ENCODE data around the gene HTT.
"Not testable (repeated sequence)": the region's sequence is repeated elsewhere in the genome, so short reads cannot be mapped to it uniquely, and the experiment has no call there.

HTT gene

DNA sequence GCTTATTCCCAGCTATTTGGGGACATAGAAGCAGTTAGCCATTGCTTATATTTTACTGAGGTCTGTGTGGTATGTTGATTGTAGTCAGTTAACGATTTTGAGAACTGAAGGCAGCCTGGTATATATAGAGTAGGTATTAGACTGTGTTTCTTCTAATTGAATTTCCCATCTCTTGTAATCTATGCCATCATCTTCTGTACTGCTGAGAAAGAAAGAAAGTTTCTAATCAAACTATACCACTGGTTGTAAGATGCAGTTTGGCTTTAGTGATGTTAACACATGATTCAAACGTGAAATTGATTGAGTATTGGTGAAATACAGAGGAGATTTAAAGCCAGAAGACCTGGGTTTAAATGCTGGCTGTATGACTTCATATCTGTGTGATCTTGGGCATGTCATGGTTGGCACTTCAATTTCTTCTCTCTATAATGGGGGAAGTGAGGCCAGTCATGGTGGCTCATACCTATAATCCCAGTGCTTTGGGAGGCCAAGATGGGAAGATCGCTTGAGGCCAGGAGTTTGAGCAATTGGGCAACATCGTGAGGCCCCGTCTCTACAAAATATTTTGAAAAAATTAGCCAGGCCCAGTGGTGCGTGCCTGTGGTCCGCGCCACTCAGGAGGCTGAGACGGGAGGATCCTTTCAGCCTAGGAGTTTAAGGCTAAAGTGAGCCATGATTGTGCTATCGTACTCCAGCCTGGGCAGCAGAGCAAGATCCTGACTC lies 11.6 kb downstream of the HTT start:
- no peak for DNase-seq

DNA sequence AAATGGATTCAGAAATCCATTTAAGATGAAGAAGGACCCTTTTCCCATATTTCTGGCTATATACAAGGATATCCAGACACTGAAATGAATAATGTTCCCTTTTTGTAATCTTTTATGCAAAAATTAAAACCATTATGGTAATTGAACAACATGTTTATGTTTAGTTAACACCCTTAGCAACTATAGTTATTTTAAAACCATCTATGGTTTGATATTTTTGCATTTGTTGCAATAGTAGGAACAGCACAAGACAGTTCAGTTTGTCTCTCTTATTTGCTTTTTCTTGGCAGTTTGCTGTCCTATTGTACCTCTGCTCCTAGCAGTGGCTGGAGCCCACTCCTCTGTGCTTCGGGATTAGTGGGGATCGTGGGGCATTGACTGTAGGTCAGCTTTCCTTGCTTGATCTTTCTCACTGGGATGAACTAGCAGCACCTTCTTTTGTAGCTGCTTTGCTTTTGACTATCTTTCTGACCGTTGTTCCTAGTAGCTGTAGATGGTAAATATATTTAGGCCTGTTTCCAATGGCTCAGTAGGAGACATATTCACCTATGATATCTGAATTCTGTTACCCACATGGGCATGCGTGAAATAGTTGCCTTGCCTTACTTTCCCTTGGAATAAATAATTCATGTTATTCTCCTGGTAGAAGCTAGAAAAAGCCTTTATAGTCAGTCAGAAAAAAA lies 12.8 kb downstream of the HTT start:
- no peak for DNase-seq

DNA sequence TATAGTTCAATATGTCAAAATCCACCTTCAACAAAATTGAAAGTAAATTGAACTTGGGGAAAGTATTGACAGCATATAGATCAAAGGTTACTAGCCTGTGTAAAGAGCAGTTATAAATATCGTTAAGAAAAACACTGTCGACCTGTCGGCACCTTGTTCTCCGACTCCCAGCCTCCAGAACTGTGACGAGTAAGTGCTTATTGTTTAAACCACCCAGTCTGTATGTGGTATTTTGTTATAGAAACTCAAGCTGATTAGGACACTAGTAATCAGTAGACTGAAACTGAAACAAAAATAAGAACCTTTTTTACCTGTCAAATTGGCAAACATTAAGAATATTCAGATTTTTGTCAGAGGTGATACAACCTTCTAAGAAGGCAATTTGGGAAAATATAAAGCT lies 17.0 kb downstream of the HTT start:
- no peak for DNase-seq

DNA sequence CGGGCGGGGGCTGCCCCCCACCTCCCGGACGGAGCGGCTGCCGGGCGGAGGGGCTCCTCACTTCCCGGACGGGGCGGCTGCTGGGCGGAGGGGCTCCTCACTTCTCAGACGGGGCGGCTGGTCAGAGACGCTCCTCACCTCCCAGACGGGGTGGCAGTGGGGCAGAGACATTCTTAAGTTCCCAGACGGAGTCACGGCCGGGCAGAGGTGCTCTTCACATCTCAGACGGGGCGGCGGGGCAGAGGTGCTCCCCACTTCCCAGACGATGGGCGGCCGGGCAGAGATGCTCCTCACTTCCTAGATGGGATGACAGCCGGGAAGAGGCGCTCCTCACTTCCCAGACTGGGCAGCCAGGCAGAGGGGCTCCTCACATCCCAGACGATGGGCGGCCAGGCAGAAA lies 20.2 kb downstream of the HTT start:
- not testable (repeated sequence) for DNase-seq

DNA sequence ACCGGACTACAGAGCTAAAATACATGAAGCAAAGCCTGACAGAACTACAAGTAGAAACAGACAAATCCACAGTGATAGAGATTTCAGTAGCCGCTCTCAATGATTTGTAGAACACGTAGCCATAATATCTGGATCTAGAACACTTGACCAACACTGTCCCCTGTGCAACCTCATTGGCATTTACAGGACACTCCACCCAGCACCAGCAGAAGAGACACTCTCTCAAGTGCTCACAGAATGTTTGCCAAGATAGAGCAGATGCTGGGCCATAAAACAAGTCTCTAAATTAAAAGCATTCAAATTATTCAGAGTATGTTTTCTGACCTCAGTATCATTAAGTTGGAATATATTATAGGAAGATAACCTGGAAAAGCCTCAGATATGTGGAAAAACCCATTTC lies 21.7 kb downstream of the HTT start:
- DNase-seq = no peak

DNA sequence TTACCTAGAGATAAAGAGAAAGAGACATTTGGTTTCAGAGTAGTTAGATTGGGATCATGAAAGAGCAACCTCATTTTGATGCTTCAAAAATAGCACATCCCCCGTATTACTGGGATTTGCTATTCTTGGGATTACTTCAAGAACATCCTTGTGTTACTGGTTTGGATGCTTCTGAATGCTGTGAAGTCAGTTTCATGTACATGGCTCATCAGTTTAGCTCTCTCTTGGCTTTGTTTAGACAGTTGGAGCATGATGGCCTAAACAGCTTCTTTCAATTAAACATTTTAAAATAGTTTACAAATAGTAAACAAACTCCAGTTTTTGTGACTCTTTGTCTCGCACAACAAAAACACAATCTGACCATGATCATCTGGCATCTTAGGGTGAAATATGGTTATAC lies 23.9 kb downstream of the HTT start:
- DNase-seq = no peak

DNA sequence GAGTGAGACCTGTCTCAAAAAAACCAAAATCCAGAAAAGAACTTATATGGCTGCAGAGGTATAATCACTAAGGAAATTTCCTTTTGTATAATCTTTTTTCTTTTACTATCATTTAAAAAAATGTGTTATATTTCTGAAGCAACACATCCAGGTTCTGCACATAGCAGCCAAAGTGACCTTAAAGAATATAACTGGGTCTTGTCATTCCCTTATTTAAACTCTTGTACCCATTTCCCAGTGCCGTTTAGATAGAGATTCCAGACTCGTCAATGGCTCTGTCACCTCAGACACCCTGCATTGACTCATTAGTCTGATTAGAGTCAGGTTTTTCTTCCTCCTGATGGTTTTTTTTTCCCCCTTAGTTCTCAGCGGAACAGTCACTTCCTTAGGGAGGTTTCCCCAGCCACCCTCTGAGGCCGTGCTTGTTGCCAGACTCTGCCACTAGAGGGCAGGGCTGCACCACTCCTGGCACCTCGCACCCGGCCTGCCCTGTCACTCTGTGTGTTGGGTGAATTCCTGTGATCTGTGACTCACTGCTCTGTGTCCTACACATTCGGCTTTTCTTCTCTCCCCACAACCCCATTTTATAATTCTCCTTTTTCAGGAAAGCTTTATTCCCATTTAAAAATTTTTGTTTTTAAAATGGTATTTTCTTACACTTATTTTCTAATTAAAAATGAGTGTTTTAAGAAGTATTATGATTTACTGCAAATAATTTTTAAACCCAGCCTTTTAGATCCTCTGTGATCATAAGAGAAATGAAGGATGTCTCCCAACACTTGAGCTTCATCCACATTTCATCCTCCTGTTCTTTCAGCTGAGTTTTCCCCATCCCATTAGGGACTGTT lies 32.1 kb downstream of the HTT start:
- peak; percentile 97 for DNase-seq

DNA sequence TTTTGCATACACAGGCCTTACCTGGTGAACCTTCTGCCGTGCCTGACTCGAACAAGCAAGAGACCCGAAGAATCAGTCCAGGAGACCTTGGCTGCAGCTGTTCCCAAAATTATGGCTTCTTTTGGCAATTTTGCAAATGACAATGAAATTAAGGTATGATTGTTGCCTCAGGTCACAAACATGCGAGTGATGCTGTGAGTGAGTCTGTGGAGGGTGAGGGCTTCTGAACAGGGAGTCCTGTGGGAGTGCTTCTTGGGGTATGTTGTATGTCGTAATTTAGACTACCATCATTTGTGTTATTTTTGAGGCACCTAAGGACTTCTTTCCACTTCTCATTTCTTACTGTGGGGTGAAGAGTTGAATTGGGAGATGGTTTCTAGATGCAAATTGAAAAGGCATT lies 32.8 kb downstream of the HTT start:
- DNase-seq = no peak

DNA sequence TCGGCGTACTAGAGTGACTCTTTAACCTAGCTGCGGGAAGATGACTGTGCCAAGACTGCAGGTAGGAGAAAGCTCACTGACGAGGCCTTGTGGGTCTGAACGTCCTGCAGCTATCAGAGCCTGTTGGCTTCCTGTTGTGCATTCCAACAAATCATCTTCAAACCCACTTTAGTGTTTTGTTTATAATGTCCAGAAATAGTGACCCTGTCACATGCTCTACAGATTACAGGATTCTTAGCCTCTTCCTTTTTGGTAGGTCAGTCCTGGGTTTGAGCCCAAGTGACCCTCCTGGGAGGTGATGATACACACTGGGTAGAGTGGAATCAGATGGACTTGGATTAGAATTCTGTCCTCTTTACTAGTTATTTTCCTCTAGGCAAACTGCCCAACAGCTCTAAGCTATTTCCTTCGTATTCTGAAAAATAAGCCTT lies 33.2 kb downstream of the HTT start:
- DNase-seq = no peak

DNA sequence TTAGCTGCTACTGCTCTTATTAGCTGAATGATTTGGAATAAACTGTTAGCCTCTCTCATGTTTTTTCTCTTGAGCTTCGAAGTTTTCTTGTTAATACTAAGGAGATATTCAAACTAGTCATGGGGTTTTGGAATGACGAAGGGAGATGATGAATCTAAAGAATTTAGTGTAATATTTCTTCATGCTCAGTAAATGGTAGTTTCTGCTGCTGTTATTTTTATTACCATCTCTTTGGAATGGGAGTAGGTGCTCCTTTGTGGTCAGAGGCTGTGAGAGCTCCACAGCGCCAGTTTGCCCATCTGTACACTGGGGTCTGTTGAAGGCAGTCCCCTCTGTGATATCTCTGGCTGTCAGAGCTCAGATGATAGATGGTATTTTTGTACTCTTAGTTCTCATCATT lies 33.7 kb downstream of the HTT start:
- DNase-seq = no peak

DNA sequence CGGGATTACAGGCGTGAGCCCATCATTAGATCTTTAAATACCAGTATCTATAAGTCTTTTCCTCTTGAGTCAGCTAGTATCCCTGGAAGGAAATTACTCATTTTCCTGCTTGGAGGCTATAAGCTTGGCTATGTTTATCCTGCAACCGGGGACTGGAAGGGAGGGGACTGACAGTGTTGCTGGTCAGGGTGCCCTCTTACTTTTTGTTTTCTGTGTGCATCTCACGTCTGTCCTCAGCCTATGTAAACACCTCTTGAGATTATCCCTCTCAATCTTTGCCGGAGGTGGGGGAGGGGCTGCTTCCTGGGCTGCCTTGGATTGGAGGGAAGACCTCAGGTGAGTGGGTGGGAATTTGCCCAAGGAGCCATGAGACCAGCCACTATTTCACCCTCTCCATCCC lies 37.0 kb downstream of the HTT start:
- DNase-seq = no peak

DNA sequence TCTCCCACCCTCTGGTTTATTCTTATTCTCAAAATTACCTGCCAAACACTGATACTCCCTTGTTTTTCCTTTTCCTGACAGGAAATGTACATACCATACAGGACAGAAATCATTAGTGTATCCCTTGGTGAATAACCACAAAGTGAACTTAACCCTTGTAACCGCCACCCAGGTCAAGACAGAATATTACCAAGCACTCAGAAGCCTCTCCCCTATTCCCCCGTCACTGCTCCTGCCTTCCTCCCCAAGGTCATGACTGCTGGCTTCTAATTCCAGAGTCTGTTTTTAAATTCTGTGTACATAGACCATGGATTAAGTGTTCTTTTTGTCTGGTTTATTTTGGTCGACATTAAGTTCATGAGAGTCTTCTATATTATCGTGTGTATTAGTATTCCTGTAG lies 37.7 kb downstream of the HTT start:
- no peak for DNase-seq

DNA sequence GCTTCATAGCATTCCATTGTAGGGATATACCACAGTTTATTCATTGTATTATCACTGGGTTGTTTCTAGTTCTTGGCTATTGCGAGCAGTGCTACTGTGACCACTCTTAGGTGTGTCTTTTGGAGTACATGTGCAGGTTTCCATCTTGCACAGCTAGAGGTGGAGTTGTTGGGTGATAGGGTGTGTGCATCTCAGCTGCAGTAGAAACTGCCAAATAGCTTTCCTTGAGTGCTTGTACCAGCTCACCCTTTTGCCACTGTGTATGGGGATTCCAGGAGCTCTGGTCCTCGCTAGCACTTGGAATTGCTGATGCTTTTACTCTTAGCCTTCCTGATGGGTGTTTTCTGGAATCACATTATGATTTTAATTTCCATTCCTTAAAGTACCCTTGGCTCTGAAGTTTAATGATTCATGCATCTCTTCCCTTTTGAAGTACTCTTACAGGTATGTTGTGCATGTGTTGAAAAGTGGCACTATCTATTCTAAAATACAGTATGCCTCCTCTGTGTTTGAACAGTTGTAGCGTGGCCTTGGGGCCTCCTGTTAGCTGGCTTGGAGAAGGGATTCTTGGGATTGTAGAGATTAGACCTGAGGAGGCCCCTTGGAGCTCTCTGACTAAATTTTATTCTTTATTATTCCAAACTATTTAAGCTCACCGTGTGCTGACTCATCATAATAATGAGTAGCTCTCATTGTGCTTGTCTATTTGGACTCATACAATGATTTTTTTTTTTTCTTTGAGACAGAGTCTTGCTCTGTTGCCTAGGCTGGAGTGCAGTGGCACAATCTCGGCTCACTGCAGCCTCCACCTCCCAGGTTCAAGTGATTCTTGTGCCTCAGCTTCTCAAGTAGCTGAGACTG lies 38.4 kb downstream of the HTT start:
- DNase-seq = no peak

DNA sequence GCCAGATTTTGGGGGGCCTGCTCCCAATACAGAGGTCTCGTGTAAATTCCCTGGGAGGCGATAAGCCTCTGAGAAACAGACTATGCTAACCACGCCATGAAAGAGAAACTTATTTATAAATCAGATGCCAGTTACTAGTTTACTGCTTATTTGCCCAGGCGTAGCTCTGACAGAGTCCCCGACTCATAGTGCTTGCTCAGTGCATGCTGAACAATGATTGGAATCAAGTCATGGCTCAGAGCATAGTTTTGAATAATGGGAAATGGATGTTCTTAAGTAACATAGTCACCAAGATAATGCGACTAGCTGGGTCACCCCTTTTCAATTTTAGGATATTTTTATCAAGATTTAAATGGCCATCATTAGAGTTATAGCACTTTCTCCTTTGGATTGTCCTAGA lies 39.9 kb downstream of the HTT start:
- no peak for DNase-seq

DNA sequence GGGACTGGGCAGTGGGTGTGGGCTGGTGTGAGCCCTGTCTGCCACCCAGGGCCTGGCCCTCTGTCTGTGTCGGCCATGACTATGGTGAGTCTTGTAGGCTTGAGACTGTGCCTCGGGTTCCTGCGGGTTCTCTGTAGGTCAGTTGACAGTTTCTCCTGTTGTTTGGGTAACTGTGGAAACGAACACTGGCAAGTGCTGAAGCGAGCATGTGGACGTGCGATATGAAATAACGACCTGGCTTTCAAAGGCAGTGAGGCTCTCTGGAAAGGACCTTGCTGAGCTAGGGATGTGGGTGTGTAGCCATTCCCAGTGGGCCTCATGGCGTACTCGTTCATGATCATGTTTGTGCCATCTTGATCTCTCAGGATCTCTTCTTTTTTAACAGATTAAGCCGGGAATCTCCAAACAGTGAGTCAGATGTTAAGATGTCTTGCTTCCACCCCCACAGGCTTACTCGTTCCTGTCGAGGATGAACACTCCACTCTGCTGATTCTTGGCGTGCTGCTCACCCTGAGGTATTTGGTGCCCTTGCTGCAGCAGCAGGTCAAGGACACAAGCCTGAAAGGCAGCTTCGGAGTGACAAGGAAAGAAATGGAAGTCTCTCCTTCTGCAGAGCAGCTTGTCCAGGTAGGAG lies 41.3 kb downstream of the HTT start:
- DNase-seq = no peak

DNA sequence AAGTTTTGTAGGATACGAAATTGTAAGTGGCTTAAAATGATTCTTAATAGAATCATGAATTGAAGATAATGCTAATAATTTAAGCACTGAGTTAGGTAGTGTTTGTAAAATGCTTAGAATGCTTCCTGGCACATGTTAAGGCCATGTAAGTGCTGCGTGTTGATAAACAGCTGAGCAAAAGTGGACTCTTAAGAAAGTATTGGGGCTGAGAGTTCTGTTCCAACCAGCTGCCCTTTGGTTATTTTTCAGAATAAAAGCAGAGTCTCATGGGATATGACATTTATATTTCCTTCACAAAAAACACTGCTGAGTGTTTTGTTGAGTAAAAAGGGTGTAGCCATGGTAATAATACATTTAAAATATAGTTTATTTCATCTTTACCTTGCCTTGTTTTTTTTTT lies 42.5 kb downstream of the HTT start:
- no peak for DNase-seq

DNA sequence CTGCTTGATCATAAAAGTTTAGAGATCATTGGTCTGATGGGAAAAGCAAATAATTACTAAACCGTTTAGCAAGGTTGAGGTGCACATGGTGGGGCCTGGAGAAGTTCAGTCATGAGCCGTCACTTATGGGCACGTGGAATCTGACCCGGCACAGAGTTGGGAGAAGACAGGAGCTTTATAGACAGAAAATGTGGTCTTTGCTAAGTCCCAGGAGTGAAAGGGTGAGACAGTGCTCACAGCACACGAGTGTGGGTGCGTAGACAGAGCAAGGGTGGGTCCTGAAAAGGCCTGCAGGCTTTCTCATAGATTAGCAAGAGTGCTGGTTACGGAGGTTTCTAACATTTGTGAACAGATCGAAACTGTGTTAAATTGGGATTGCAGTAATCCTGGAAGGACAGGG lies 43.8 kb downstream of the HTT start:
- no peak for DNase-seq

DNA sequence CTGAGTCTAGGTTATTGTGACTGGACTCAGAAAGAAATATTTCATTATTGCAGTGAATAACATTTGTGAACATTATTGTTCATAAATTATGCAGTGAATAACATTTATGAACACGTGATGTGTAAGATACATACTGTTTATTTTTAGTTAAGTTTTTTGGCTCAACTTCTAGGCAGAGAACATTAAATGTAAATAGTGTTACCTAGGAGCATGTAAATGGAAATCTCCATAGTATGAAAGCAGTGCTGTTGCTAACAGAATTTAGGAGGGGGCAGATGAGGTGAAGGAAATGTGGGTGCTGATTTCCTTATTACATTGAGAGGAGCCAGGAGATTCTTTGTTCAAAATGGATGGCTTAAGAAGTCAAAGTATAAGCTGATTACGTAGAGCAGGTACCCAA lies 45.0 kb downstream of the HTT start:
- no peak for DNase-seq

DNA sequence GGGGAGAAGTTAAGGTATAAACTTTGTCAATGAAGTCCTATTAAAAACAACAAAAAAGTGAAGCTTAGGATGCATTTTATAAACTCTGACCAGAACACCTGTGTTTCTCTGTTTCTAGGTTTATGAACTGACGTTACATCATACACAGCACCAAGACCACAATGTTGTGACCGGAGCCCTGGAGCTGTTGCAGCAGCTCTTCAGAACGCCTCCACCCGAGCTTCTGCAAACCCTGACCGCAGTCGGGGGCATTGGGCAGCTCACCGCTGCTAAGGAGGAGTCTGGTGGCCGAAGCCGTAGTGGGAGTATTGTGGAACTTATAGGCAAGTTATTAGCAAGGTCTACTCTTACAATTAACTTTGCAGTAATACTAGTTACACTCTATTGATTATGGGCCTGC lies 46.6 kb downstream of the HTT start:
- no peak for DNase-seq

DNA sequence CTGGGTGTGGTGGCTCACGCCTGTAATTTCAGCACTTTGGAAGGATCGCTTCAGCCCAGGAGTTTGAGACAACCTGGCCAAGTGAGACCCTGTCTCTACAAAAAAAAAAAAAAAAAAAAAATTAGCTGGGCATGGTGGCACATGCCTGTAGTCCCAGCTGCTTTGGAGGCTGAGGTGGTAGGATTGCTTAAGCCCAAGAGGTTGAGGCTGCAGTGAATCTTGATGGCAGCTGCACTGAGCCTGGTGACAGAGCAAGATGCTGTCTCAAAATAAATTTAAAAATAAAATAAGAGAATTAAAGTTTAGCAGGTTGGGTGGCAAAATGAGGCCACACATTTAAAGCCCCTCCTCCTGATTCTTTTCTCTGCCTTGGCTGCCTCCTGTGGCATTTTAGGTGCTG lies 47.1 kb downstream of the HTT start:
- DNase-seq = no peak

DNA sequence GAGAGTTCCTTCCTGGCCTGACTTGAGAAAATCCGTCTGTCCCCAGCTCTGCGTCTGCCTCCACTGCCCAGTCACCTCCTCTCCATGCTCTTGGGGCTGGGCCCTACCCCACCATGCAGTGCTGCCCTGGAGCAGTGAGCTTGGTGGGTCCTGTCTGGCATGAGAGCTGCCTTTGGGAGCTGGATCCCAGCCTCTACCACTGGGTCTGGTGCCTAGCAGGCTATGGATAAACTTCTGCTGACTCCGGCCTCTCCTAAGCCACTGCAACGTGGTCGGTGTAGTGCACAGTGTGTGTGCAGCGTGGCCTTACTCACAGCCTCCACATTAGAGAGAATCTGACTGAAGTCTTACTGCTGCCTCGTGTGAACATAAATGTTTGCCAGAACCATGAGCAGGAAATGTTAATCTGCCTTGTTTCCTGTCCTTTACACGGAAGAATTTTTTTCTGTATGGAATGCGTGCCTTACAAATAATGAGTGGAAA lies 47.6 kb downstream of the HTT start:
- no peak for DNase-seq

DNA sequence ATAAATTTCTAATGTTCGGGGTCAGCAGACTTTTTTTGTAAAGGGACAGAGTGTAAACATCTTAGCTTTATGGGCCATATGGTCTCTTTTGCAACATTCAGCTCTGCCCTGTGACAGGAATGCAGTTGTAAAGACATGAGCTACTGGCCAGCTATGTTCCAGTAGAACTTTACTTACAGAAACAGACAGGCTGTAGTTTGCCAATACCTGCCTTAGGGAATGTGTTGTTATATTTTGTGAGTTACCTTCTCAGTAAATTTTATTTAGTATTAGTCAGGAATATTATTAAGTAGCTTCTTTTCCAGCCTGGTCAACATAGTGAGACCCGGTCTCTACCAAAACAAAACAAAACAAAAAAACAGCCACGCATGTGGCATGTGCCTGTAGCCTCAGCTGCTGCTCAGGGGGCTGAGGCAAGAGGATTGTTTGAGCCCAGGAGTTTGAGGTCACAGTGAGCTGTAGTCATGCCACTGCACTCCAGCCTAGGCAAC lies 48.7 kb downstream of the HTT start:
- no peak for DNase-seq
